Measurements from ENCODE around the gene TTC39A. TPM values are rescaled to one million over a fixed set of nuclear protein-coding genes. Genes with fewer than 3 reads are reported as not detected.

Gene TTC39A
- total RNA-seq, 1 experiment from 2014 or later: 15.4 TPM

- Histone ChIP-seq H3K9me3 (ENCODE audit: control insufficient read depth in 1 of 2, insufficient read depth in 1 of 2, low read depth in 1 of 2, low read length in 2 of 2) (no peaks in the 10 kb centered on the region), H3K9ac (ENCODE audit: low read length) (no peak overlapping the region), H3K4me3 (replicated peaks in 1 of 2; ENCODE audit: low read depth in 1 of 2, low read length in 2 of 2) (no peak overlapping the region), H3K27me3 (ENCODE audit: insufficient read depth, low read length) (no peaks in the 10 kb centered on the region), H3K4me2 (ENCODE audit: low read length) (no peak overlapping the region), H3K36me3 (ENCODE audit: control insufficient read depth in 1 of 2, insufficient read depth in 2 of 2, low read length in 2 of 2) (no peaks in the 10 kb centered on the region), H3K79me2 (ENCODE audit: insufficient read depth, low read length) (no peaks in the 10 kb centered on the region), H3K27ac (ENCODE audit: low read depth, low read length) (no peak overlapping the region), H3K9me2 (ENCODE audit: insufficient read depth) (no peaks in the 10 kb centered on the region), H4K20me1 (ENCODE audit: insufficient read depth) (no peaks in the 10 kb centered on the region), H2AFZ (ENCODE audit: low read depth, low read length, poor library complexity, severe bottlenecking) (no peak overlapping the region), H3K4me1 (ENCODE audit: control insufficient read depth in 1 of 2, insufficient read depth in 2 of 2, low read length in 2 of 2) (peaks cover 14 to 24% of the 10 kb centered on the region in 2 experiments)
- no peak for TF ChIP-seq SP1 (IDR thresholded peaks at IDR 0.05; ENCODE audit: low read depth)
- no peak for TF ChIP-seq CBX3 (IDR thresholded peaks at IDR 0.05; ENCODE audit: low read depth)
- no peak for TF ChIP-seq EZH2 (IDR thresholded peaks at IDR 0.05)
- no peak for TF ChIP-seq YY1 (IDR thresholded peaks at IDR 0.05; ENCODE audit: extremely low read depth, insufficient replicate concordance, low read depth, low read length)
- no peak for TF ChIP-seq SRF (IDR thresholded peaks at IDR 0.05; ENCODE audit: low read depth)
- no peak for TF ChIP-seq SIN3A (IDR thresholded peaks at IDR 0.05; ENCODE audit: low read depth)
- TF ChIP-seq ATF3 (IDR thresholded peaks at IDR 0.05): no peak
- no peak for TF ChIP-seq POLR2A (IDR thresholded peaks at IDR 0.05; ENCODE audit: borderline replicate concordance, extremely low read depth, insufficient read depth, insufficient read length)
- no peak for TF ChIP-seq MAX (IDR thresholded peaks at IDR 0.05)
- TF ChIP-seq CTCF (IDR thresholded peaks at IDR 0.05 in 2 of 3, conservative IDR thresholded peaks at IDR 0.05 in 1 of 3; ENCODE audit: borderline replicate concordance in 1 of 3, insufficient read depth in 1 of 3, low read depth in 2 of 3, low read length in 2 of 3): no peak
- TF ChIP-seq CEBPB (IDR thresholded peaks at IDR 0.05; ENCODE audit: low read depth): no peak
- TF ChIP-seq EZH2phosphoT487 (IDR thresholded peaks at IDR 0.05; ENCODE audit: borderline replicate concordance): no peak
- TF ChIP-seq RAD21 (IDR thresholded peaks at IDR 0.05; ENCODE audit: low read depth): no peak
- TF ChIP-seq ZFX (IDR thresholded peaks at IDR 0.05): no peak
- no peak for TF ChIP-seq ZBTB33 (IDR thresholded peaks at IDR 0.05; ENCODE audit: extremely low read depth, insufficient replicate concordance, low read length)
- TF ChIP-seq ELF1 (IDR thresholded peaks at IDR 0.05; ENCODE audit: borderline replicate concordance, low read depth): no peak
- no peak for TF ChIP-seq FOSL1 (IDR thresholded peaks at IDR 0.05; ENCODE audit: low read depth)
- no peak for TF ChIP-seq POLR2AphosphoS5 (IDR thresholded peaks at IDR 0.05; ENCODE audit: low read depth, low read length)
- ChIA-PET POLR2A (no interaction called here), RAD21 (ENCODE audit: low non-redundant PET in 1 of 2, low total read pairs in 2 of 2, uncharacterized antibody in 2 of 2, unreplicated experiment in 2 of 2) (no interaction called here), CTCF (interaction anchor here (1.0 kb wide), 1 partner anchor 219 kb away, joined by 3 read pairs; no protein-coding TSS in a partner anchor)
- ATAC-seq: no peak
- DNase-seq (ENCODE audit: low read depth, low spot score): no peak
- BruUV-seq (replicated peaks): no TSS peak
- intact Hi-C loops (cut with micrococcal nuclease): no loop called here
Measured at GRCh38 chr1:51316846-51317120, 13.6 kb downstream of the TTC39A start.
